MM.1S (cell line): Measurements from ENCODE around the gene ANKRD10.

Experiments
- DNase-seq: peaks from one replicate; pipeline ENCODE4 v3.0.0-alpha.2; 2015
- H2AFZ ChIP-seq: fragments of 300-600 bp; sonication (generic); 2 replicates; pipeline ENCODE4 v1.6.0; 2016; ENCODE audit warnings: antibody characterized with exemption, low read length
- H3F3A ChIP-seq: fragments of 300-600 bp; sonication (generic); 2 replicates; pipeline ENCODE4 v1.6.1; 2016; ENCODE audit warnings: mild to moderate bottlenecking, antibody characterized with exemption, low read length, moderate library complexity, mixed read lengths; ENCODE audit not compliant: insufficient read depth
- H3K27ac ChIP-seq: fragments of 300-600 bp; sonication (generic); 2 replicates; pipeline ENCODE4 v1.5.1; 2016; ENCODE audit warnings: mild to moderate bottlenecking, low read length
- H3K27me3 ChIP-seq: fragments of 300-600 bp; sonication (generic); replicated peaks from 2 replicates; pipeline ENCODE4 v1.6.0; 2016; ENCODE audit warnings: low read length; ENCODE audit not compliant: insufficient read depth
- H3K36me3 ChIP-seq: fragments of 300-600 bp; sonication (generic); replicated peaks from 2 replicates; pipeline ENCODE4 v1.6.1; 2016; ENCODE audit warnings: mild to moderate bottlenecking, low read length, mixed read lengths; ENCODE audit not compliant: insufficient read depth
- H3K4me1 ChIP-seq: fragments of 300-600 bp; sonication (generic); 2 replicates; pipeline ENCODE4 v1.6.1; 2016; ENCODE audit warnings: low read length, mixed read lengths
- H3K4me2 ChIP-seq: fragments of 300-600 bp; sonication (generic); 2 replicates; pipeline ENCODE4 v1.6.0; 2016; ENCODE audit warnings: low read depth, low read length
- H3K4me3 ChIP-seq: fragments of 300-600 bp; sonication (generic); 2 replicates; pipeline ENCODE4 v1.5.1; 2016; ENCODE audit warnings: low read length, mixed read lengths
- H3K79me2 ChIP-seq: fragments of 300-600 bp; sonication (generic); 2 replicates; pipeline ENCODE4 v1.6.1; 2016; ENCODE audit warnings: mixed run types, low read length, mixed read lengths
- H3K9ac ChIP-seq: fragments of 300-600 bp; sonication (generic); 2 replicates; pipeline ENCODE4 v1.6.1; 2016; ENCODE audit warnings: low read length, mixed read lengths
- H3K9me2 ChIP-seq: fragments of 300-600 bp; sonication (generic); replicated peaks from 2 replicates; pipeline ENCODE4 v1.6.1; 2016; ENCODE audit warnings: mild to moderate bottlenecking, low read length, mixed read lengths; ENCODE audit not compliant: insufficient read depth
- H3K9me3 ChIP-seq: fragments of 300-600 bp; sonication (generic); replicated peaks from 2 replicates; pipeline ENCODE4 v1.6.1; 2016; ENCODE audit warnings: mild to moderate bottlenecking, low read length, mixed read lengths; ENCODE audit not compliant: insufficient read depth
- H4K20me1 ChIP-seq: fragments of 300-600 bp; sonication (generic); 2 replicates; pipeline ENCODE4 v1.6.1; 2016; ENCODE audit warnings: mild to moderate bottlenecking, low read length, moderate library complexity, mixed read lengths; ENCODE audit not compliant: insufficient read depth
- CTCF ChIP-seq: fragments of 300-600 bp; sonication (generic); IDR thresholded peaks from 2 replicates; pipeline ENCODE4 v1.5.1; 2016; ENCODE audit warnings: antibody characterized with exemption, low read length, mixed read lengths
- EZH2 ChIP-seq: fragments of 300-600 bp; sonication (generic); optimal IDR thresholded peaks from 2 replicates; pipeline ENCODE3; 2017; ENCODE audit warnings: low read depth, mild to moderate bottlenecking, antibody characterized with exemption, low read length, mixed read lengths
- EZH2phosphoT487 ChIP-seq: fragments of 300-600 bp; sonication (generic); IDR thresholded peaks from 2 replicates; pipeline ENCODE4 v1.6.1; 2018; ENCODE audit warnings: antibody characterized with exemption, low read length

Gene ANKRD10

DNA sequence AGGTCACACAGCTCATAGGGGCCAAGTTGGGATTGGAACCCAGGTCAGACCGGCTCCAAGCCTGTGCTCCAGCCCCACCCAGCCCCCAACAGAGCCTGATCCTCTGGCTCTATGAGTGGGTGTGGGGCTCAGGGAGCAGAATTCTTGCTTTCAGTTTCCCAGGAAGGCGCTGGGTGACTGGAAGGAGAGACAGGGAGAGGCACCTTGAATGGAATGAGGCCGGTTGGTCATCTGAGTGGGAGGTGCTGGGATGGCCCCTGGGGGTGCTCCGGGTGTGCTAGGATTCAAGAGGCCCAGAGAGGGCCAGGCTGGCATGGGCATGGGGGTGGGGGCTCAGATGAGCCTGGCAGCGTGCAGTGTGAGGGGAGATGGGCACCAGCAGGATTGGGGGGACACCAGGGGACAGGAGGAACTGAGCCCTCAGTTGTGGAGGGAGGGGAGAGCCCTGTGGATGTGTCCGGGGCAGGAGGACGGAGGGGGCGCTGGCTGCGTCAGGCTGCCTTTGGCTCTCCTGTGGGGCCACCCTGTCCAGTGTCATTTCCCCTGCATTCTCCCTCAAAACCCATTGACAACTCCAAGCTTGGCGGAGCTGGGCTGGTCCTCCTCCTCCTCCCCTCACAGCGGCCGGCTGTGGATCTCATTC, 31.2 kb upstream of the ANKRD10 start:
- H3K79me2 ChIP-seq: no peaks in the 10 kb centered on the region

DNA sequence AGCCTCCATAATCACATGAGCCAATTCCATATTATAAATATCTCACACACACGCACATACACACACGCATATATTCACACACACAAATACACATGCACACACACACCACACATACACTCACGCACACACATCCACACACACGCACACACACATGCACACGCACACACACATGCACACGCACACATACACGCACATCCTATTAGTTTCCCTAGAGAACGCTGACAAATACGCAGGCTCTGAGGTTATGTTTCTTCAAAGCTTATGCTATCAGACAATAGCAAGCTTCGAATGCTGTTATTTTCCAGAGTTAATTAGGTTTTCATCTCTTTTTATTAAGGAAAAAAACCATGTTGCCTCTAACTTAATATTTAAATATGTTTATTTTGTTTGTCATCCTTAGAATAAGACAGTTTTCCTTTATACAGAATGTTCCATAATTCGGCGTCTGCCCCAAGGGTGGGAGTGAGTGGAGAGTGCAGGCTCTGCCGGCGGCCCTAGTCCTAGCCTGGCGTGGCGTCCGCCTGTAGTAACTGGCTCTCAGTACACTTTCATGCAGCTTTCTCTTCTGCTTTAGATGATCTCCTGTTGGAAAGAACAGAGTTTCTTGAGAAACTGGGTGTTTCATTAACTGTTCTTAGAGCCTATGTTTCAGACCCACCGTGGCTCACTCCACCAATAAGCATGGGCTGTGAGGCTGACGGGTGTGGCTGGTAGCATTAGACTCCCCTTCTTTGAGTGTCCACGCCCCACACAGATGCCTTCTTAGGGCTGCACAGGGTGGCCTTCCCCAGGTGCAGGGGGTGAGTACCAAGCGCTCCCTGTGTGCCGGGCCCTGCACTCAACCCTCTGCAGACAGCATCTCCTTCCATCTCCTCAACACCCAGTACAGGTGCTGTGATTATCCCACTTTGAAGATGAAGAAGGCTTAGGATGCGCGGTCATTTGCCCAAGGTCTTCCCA, 30.4 kb upstream of the ANKRD10 start:
- H3K79me2 ChIP-seq: no peaks in the 10 kb centered on the region
- H3F3A ChIP-seq: no peaks in the 10 kb centered on the region
- no peak for DNase-seq
- no peaks in the 10 kb centered on the region for H3K36me3 ChIP-seq
- TF ChIP-seq CTCF (no peak), EZH2phosphoT487 (no peak), EZH2 (no peak)
- H3K9ac ChIP-seq: no peak overlapping the region
- H4K20me1 ChIP-seq: no peaks in the 10 kb centered on the region
- H2AFZ ChIP-seq: no peak overlapping the region
- no peak overlapping the region for H3K27ac ChIP-seq
- H3K4me3 ChIP-seq: no peak overlapping the region
- H3K27me3 ChIP-seq: no peaks in the 10 kb centered on the region
- no peaks in the 10 kb centered on the region for H3K9me2 ChIP-seq
- no peaks in the 10 kb centered on the region for H3K9me3 ChIP-seq
- no peak overlapping the region for H3K4me2 ChIP-seq
- H3K4me1 ChIP-seq: no peaks in the 10 kb centered on the region

More for the DNA sequence above, 31.2 kb upstream of the ANKRD10 start:
- no peak overlapping the region for H3K27ac ChIP-seq
- H3K9me3 ChIP-seq: no peaks in the 10 kb centered on the region
- no peak overlapping the region for H3K4me3 ChIP-seq
- no peaks in the 10 kb centered on the region for H3K4me1 ChIP-seq
- H4K20me1 ChIP-seq: no peaks in the 10 kb centered on the region
- H3K36me3 ChIP-seq: no peaks in the 10 kb centered on the region
- H3K4me2 ChIP-seq: no peak overlapping the region
- no peak for DNase-seq
- no peak overlapping the region for H2AFZ ChIP-seq
- no peaks in the 10 kb centered on the region for H3F3A ChIP-seq
- no peak overlapping the region for H3K9ac ChIP-seq
- TF ChIP-seq EZH2phosphoT487: no peak
- no peak for TF ChIP-seq EZH2
- no peak for TF ChIP-seq CTCF
- H3K9me2 ChIP-seq: no peaks in the 10 kb centered on the region
- H3K27me3 ChIP-seq: no peaks in the 10 kb centered on the region

DNA sequence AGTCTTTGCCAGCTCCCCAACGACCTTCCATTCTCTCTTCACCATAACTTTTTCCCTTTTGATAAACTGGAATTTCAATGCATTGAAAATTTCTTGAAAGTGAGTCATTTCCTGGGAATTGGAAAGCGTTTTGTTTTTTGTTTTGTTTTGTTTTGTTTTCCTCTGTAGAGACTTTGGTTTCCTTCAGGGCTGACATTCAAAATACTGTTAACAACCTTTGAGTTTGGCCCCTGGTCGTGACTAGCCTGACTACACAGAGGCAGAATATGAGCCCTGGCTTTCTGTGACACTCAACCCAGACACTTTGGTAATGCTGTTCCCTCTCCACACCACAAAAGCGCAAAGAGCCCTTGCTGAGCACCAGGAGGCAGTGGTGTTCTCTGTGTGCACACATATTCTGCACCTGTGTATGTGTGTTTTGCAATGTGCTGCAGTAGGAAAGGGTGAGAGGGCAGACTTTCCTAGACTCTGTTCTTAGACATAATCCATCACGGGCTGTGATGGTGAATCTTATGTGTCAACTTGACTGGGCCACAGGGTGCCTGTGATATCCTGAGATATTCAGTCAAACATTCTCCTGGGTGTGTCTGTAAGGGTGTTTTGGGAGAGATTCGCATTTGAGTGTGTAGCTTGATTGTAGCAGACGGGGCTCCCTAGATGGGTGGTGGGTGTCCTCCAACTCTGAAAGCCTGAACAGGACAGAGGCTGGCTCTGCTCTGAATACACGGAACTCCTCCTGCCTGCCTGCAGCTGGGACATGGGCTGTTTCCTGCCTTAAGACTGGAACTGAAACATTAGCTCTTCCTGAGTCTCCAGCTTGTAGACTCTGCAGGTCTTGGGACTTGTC, 29.5 kb upstream of the ANKRD10 start:
- no peaks in the 10 kb centered on the region for H3K27me3 ChIP-seq
- no peaks in the 10 kb centered on the region for H3F3A ChIP-seq
- no peaks in the 10 kb centered on the region for H4K20me1 ChIP-seq
- H3K27ac ChIP-seq: no peak overlapping the region
- no peaks in the 10 kb centered on the region for H3K9me2 ChIP-seq
- H3K9ac ChIP-seq: no peak overlapping the region
- no peaks in the 10 kb centered on the region for H3K36me3 ChIP-seq
- no peaks in the 10 kb centered on the region for H3K79me2 ChIP-seq
- peak; percentile 24 for DNase-seq
- no peaks in the 10 kb centered on the region for H3K4me1 ChIP-seq
- H3K4me3 ChIP-seq: no peak overlapping the region
- H2AFZ ChIP-seq: no peak overlapping the region
- TF ChIP-seq EZH2 (no peak), CTCF (peak; percentile 35)
- H3K4me2 ChIP-seq: no peak overlapping the region
- H3K9me3 ChIP-seq: no peaks in the 10 kb centered on the region
